Glutamatergic neuron (in vitro differentiated cells): ENCODE data around the gene TMX2. TPM values are rescaled to one million over a fixed set of nuclear protein-coding genes. Genes with fewer than 3 reads are reported as not detected.

Experiments used
- DNase-seq: peaks from one replicate; pipeline ENCODE4 v3.0.0; 2022
- H3K27ac Mint-ChIP-seq: one replicate; pipeline ENCODE4 v1.8.0; 2020; ENCODE audit warnings: mild to moderate bottlenecking, mixed read lengths, inconsistent platforms; ENCODE audit not compliant: unreplicated experiment
- H3K27me3 Mint-ChIP-seq: one replicate; pipeline ENCODE4 v1.8.0; 2020; ENCODE audit warnings: mild to moderate bottlenecking, moderate library complexity, mixed read lengths, inconsistent platforms; ENCODE audit not compliant: unreplicated experiment
- H3K36me3 Mint-ChIP-seq: one replicate; pipeline ENCODE4 v1.8.0; 2020; ENCODE audit warnings: mild to moderate bottlenecking, mixed read lengths, inconsistent platforms; ENCODE audit not compliant: unreplicated experiment
- H3K4me1 Mint-ChIP-seq: one replicate; pipeline ENCODE4 v1.8.0; 2020; ENCODE audit warnings: mild to moderate bottlenecking, low read depth, mixed read lengths, inconsistent platforms; ENCODE audit not compliant: unreplicated experiment
- H3K4me3 Mint-ChIP-seq: one replicate; pipeline ENCODE4 v1.8.0; 2020; ENCODE audit warnings: mild to moderate bottlenecking, mixed read lengths, inconsistent platforms; ENCODE audit not compliant: unreplicated experiment
- H3K9me3 Mint-ChIP-seq: one replicate; pipeline ENCODE4 v1.8.0; 2020; ENCODE audit warnings: mild to moderate bottlenecking, moderate library complexity, mixed read lengths, inconsistent platforms; ENCODE audit not compliant: unreplicated experiment
- CTCF ChIP-seq: fragments of 200-600 bp; sonication (generic); IDR thresholded peaks from one replicate; pipeline ENCODE4 v1.5.0; 2021; ENCODE audit not compliant: partially characterized antibody, unreplicated experiment
- total RNA-seq: library from RNA; stranded (reverse); fragmentation: NEBNext Ultra II Directional; extraction: Animal tissue kit (Norgen Biotek cat#: 25700); gene quantifications from one replicate; pipeline ENCODE4 v1.2.1, GENCODE V29; 2021; ENCODE audit not compliant: unreplicated experiment

TMX2 gene
- total RNA-seq, 1 donor from 2014 or later, result 94.5 TPM

- no peaks in the 10 kb centered on the region for H3K9me3 Mint-ChIP-seq
- peak overlapping the region; percentile 82 for H3K4me3 Mint-ChIP-seq
- H3K36me3 Mint-ChIP-seq, result no peaks in the 10 kb centered on the region
- DNase-seq, result no peak
- peak overlapping the region; percentile 90 for H3K27ac Mint-ChIP-seq
- peaks cover 8% of the 10 kb centered on the region for H3K27me3 Mint-ChIP-seq
- H3K4me1 Mint-ChIP-seq, result peaks cover 68% of the 10 kb centered on the region
- TF ChIP-seq CTCF, result no peak
Observed at GRCh38 chr11:57775491-57775890, 63.1 kb downstream of the TMX2 start.

GRCh38 chr11:57776031-57776521, 63.7 kb downstream of the TMX2 start:
- peak; percentile 45 for DNase-seq
- Mint-ChIP-seq H3K4me3 (peak overlapping the region; percentile 82), H3K27ac (peak overlapping the region; percentile 90), H3K9me3 (no peaks in the 10 kb centered on the region), H3K4me1 (peaks cover 71% of the 10 kb centered on the region), H3K27me3 (peaks cover 9% of the 10 kb centered on the region), H3K36me3 (no peaks in the 10 kb centered on the region)
- no peak for TF ChIP-seq CTCF

DNA sequence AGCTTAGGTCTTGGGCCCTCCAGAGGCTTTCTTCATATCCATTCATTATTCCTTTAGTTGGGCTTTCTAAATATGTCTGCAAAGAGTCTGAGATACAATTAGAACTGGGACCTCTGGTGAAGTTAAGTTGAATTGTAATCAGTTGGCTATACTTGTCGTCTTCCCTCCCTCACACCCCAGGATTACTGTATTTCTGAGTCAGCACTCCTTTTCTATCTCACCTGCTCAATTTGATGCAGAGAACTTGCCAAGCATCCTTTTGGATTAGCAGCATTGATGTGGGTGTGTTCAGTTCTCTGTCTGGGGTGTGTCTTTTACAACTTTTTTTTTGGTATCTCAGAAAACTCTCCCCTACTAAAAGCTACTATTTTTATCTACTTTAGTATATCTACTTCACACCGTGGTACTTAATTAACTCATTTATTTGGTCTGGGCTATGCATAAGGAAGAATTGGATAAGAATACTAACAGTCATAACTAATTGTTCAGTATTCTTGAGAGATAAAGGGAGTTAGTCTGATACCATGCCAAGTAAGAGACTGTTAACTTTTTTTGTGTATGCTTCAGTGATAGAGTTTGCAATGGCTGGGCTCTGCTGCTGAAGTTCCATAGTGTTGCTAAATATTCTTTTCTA, 64.3 kb downstream of the TMX2 start:
- H3K27ac Mint-ChIP-seq, result peak overlapping the region; percentile 90
- no peak for DNase-seq
- no peaks in the 10 kb centered on the region for H3K9me3 Mint-ChIP-seq

DNA sequence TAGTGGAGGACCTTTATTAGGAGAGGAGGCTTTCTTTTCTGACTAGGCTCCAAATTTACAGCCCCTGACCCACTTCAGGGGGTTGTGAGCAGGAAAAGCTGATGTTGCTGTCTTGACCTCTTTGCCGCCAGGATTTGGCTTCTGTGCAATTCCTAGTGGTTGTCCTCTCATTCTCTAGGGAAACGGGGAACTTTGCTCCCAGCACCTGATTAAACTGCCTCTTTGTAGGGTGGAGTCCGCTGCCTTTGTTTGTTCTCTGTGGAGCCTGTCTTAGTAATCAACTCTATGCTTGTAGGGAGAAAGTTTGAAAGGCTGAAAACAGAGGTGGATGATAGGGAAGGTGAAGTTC, 65.5 kb downstream of the TMX2 start:
- Mint-ChIP-seq H3K4me3 (peak overlapping the region; percentile 76), H3K27me3 (peaks cover 6% of the 10 kb centered on the region), H3K9me3 (peaks cover 2% of the 10 kb centered on the region), H3K4me1 (peaks cover 73% of the 10 kb centered on the region), H3K36me3 (no peaks in the 10 kb centered on the region), H3K27ac (peak overlapping the region; percentile 88)
- DNase-seq, result no peak
- TF ChIP-seq CTCF, result no peak

More for the DNA sequence above, 64.3 kb downstream of the TMX2 start:
- no peak for TF ChIP-seq CTCF
- Mint-ChIP-seq H3K36me3 (no peaks in the 10 kb centered on the region), H3K4me3 (peak overlapping the region; percentile 82), H3K4me1 (peaks cover 72% of the 10 kb centered on the region), H3K27me3 (peaks cover 6% of the 10 kb centered on the region)

DNA sequence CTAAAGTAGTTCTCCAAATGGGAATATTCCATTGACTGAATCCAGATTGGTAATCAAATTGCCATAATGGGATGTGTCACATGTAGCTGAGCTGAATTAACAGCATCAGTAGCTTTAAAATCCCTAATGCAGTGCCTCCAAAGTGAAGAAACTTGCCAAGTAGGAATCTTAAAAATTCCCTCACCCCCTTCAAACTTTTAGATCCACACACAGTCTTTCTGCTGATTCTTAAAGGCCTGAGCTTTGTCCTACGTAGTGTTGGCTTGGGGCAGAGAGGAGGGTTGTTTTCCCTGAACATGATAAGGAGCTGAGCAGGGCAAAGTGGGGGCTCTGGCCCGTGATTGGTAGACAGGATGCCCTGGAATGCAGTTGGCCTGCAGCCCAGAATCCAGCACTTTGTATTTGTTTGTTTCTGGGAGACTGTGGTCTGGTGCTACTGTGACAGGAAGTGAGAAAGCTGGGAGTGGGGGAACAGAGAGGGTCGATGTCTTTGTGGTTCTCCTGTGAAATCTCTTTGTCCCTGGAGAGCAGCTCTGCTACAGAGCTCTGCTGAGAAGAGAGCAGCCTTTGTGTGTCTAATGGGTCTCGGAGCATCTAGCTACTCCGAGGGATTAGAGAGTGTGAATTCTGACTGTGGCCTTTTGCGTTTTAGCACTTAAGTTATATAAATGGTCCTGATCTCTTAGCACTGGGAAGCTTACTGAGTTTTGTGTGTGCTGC, 66.1 kb downstream of the TMX2 start:
- Mint-ChIP-seq H3K27me3 (peaks cover 6% of the 10 kb centered on the region), H3K36me3 (no peaks in the 10 kb centered on the region), H3K27ac (peak overlapping the region; percentile 88), H3K4me1 (peaks cover 72% of the 10 kb centered on the region), H3K4me3 (peak overlapping the region; percentile 76), H3K9me3 (peaks cover 2% of the 10 kb centered on the region)
- no peak for TF ChIP-seq CTCF
- peak; percentile 38 for DNase-seq
